ENCODE results near the gene HOXB5. TPM values are rescaled to one million over a fixed set of nuclear protein-coding genes. Genes with fewer than 3 reads are reported as not detected.

Gene HOXB5
- total RNA-seq (10 to 100 TPM in 2 of 5 donors, under 1 TPM in 2, not detected in 1; 0.43 to 50.4 (median 6.2) TPM), polyA plus RNA-seq (1 to 10 TPM; 2.2 to 2.7 (median 2.4) TPM)
- long read RNA-seq, donor 1, partial matches to known transcripts, result 0 of 4 reads
- long read RNA-seq, donor 1, other reads (novel, unspliced or antisense), result 0 of 4 reads
- long read RNA-seq, donor 2, partial matches to known transcripts, result 0 of 3 reads
- long read RNA-seq, donor 2, other reads (novel, unspliced or antisense), result 0 of 3 reads
- long read RNA-seq, donor 3, transcript HOXB5-201 (2 exons, 2,041 nt), result major isoform, 5 of 5 reads
- long read RNA-seq, donor 3, partial matches to known transcripts, result 0 of 5 reads
- long read RNA-seq, donor 3, other reads (novel, unspliced or antisense), result 0 of 5 reads
- long read RNA-seq, donor 4, result 0 reads
- long read RNA-seq, donor 5, transcript HOXB5-201 (2 exons, 2,041 nt), result major isoform, 7 of 7 reads
- long read RNA-seq, donor 5, partial matches to known transcripts, result 0 of 7 reads
- long read RNA-seq, donor 5, other reads (novel, unspliced or antisense), result 0 of 7 reads
- long read RNA-seq, donor 6, transcript HOXB5-201 (2 exons, 2,041 nt), result major isoform, 7 of 7 reads
- long read RNA-seq, donor 6, partial matches to known transcripts, result 0 of 7 reads
- long read RNA-seq, donor 6, other reads (novel, unspliced or antisense), result 0 of 7 reads
- long read RNA-seq, donor 7, transcript HOXB5-201 (2 exons, 2,041 nt), result major isoform, 15 of 15 reads
- long read RNA-seq, donor 7, partial matches to known transcripts, result 0 of 15 reads
- long read RNA-seq, donor 7, other reads (novel, unspliced or antisense), result 0 of 15 reads
- long read RNA-seq, donor 8, transcript HOXB5-201 (2 exons, 2,041 nt), result major isoform, 5 of 5 reads
- long read RNA-seq, donor 8, partial matches to known transcripts, result 0 of 5 reads
- long read RNA-seq, donor 8, other reads (novel, unspliced or antisense), result 0 of 5 reads
- long read RNA-seq, donor 9, partial matches to known transcripts, result 0 of 2 reads
- long read RNA-seq, donor 9, other reads (novel, unspliced or antisense), result 0 of 2 reads
- long read RNA-seq, donor 10, result 0 reads

DNA sequence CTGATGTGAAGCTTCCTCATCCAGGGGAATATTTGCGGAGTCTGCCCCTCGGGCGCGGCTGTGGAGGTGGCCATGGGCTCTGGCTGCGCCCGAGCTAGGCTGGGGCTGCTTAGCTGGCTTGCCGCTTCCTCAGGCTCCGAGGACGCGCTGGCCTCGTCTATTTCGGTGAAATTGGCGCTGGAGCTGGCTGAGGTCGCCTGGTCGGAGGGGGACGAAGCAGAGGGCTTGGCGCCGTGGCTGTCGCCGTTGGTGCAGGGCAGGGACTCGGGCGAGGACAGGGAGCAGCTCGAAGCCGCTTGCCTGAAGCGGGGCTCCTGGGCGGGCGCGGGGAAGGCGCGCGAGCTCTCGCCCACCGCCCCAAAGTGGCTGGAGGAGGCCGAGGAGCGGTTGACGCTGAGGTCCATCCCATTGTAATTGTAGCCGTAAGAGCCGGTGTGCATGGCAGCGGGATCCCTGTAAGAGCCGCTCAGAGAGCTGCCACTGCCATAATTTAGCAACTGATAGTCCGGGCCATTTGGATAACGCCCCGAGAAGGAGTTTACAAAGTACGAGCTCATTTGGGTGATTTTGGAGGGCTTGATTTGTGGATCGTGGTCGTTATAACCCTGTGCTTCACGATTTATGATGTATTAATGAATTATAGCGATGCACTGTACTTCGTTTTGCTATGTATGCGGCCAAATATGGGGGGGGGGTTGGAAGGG is at the start of gene HOXB5:
HOXB5 (minus strand) TSS at position 654 of the 704 bp plus-strand sequence; CDS start at position 557, 97 bp downstream.
- Histone ChIP-seq H3K27ac (peak within 1 kb of the TSS; percentile 57 to 95 (median 93)), H3K36me3 (no peaks in the 10 kb centered on the region), H3K4me1 (peaks cover 8 to 78% (median 61%) of the 10 kb centered on the region in 4 donors), H3K9me3 (no peaks in the 10 kb centered on the region), H3K4me3 (peak within 1 kb of the TSS; percentile 44 to 57 (median 51)), H3K27me3 (peaks cover 3 to 100% (median 85%) of the 10 kb centered on the region in 3 donors)
- WGBS, 5 donors, result 2 to 9% (median 3%) methylated on average over 44 to 50 of the region's 50 CpGs
- no peak for DNase-seq
- intact Hi-C loops (cut with DNase I; ENCODE audit: low total_unique reads), result no loop called here
- no peak for TF ChIP-seq POLR2AphosphoS5 (IDR thresholded peaks at IDR 0.05)
- no peak for TF ChIP-seq EP300 (IDR thresholded peaks at IDR 0.05)
- no peak for TF ChIP-seq POLR2A (IDR thresholded peaks at IDR 0.05)
- TF ChIP-seq CTCF (IDR thresholded peaks at IDR 0.05), result no peak

GRCh38 chr17:48642843-48643696 is 49.5 kb upstream of the HOXB5 start:
- H3K4me1 ChIP-seq, result peaks cover 0 to 34% (median 22%) of the 10 kb centered on the region in 4 donors
- TF ChIP-seq POLR2AphosphoS5 (IDR thresholded peaks at IDR 0.05) (no peak), EP300 (IDR thresholded peaks at IDR 0.05) (no peak), POLR2A (IDR thresholded peaks at IDR 0.05) (no peak), CTCF (IDR thresholded peaks at IDR 0.05) (no peak)
- no peak for DNase-seq
- H3K27me3 ChIP-seq, result peaks cover 41 to 100% (median 94%) of the 10 kb centered on the region in 3 donors
- intact Hi-C loops (cut with DNase I; ENCODE audit: low total_unique reads), result no loop called here
- no peak overlapping the region for H3K4me3 ChIP-seq
- no peaks in the 10 kb centered on the region for H3K36me3 ChIP-seq
- 22 to 34% (median 28%) methylated on average over 22 to 23 of the region's 23 CpGs for WGBS, 5 donors
- H3K27ac ChIP-seq, result no peak overlapping the region
- no peaks in the 10 kb centered on the region for H3K9me3 ChIP-seq

GRCh38 chr17:48642059-48642842 is 48.7 kb upstream of the HOXB5 start:
- Histone ChIP-seq H3K36me3 (no peaks in the 10 kb centered on the region), H3K9me3 (no peaks in the 10 kb centered on the region), H3K27ac (no peak overlapping the region), H3K4me3 (no peak overlapping the region), H3K27me3 (peaks cover 48 to 100% (median 94%) of the 10 kb centered on the region in 3 donors), H3K4me1 (peaks cover 0 to 28% (median 15%) of the 10 kb centered on the region in 4 donors)
- peak in 1 of 2 donors; percentile 12 for DNase-seq
- no peak for TF ChIP-seq EP300 (IDR thresholded peaks at IDR 0.05)
- TF ChIP-seq CTCF (IDR thresholded peaks at IDR 0.05), result no peak
- no peak for TF ChIP-seq POLR2A (IDR thresholded peaks at IDR 0.05)
- TF ChIP-seq POLR2AphosphoS5 (IDR thresholded peaks at IDR 0.05), result no peak
- 6 to 12% (median 9%) methylated on average over 28 to 58 of the region's 58 CpGs for WGBS, 5 donors
- intact Hi-C loops (cut with DNase I; ENCODE audit: low total_unique reads), result no loop called here

Measured in stomach (tissue), 19 donors.